ENCODE data around the gene MDM2.

MDM2 gene

GRCh38 chr12:68786929-68787328 lies 21.0 kb upstream of the MDM2 start (continued):
- no peak for TF ChIP-seq POU6F1 (CRISPR knock-in tag; IDR thresholded peaks at IDR 0.05; ENCODE audit: borderline replicate concordance, low read depth)
- no peak for TF ChIP-seq CSRNP3 (CRISPR knock-in tag; IDR thresholded peaks at IDR 0.05)
- no peak for TF ChIP-seq PPARA (CRISPR knock-in tag; IDR thresholded peaks at IDR 0.05; ENCODE audit: borderline replicate concordance)
- TF ChIP-seq ZNF8 (CRISPR knock-in tag; IDR thresholded peaks at IDR 0.05), result no peak
- no peak for TF ChIP-seq ESRRG (CRISPR knock-in tag; IDR thresholded peaks at IDR 0.05)
- no peak for TF ChIP-seq BACH2 (CRISPR knock-in tag; IDR thresholded peaks at IDR 0.05; ENCODE audit: borderline replicate concordance)
- no peak for TF ChIP-seq ZFP30 (CRISPR knock-in tag; IDR thresholded peaks at IDR 0.05)
- no peak for TF ChIP-seq ZNF565 (CRISPR knock-in tag; conservative IDR thresholded peaks at IDR 0.05; ENCODE audit: low read depth)
- no peak for TF ChIP-seq CREB5 (CRISPR knock-in tag; IDR thresholded peaks at IDR 0.05; ENCODE audit: low read depth)
- no peak for TF ChIP-seq CSDC2 (CRISPR knock-in tag; IDR thresholded peaks at IDR 0.05)

GRCh38 chr12:68788554-68789143 lies 19.3 kb upstream of the MDM2 start:
- ATAC-seq, result no peak
- TF ChIP-seq PATZ1 (CRISPR knock-in tag; IDR thresholded peaks at IDR 0.05; ENCODE audit: borderline replicate concordance), result no peak
- TF ChIP-seq ISL1 (CRISPR knock-in tag; IDR thresholded peaks at IDR 0.05), result no peak
- no peak for TF ChIP-seq OSR1 (CRISPR knock-in tag; IDR thresholded peaks at IDR 0.05)
- no peak for TF ChIP-seq CSDC2 (CRISPR knock-in tag; IDR thresholded peaks at IDR 0.05)
- TF ChIP-seq CREB5 (CRISPR knock-in tag; IDR thresholded peaks at IDR 0.05; ENCODE audit: low read depth), result no peak
- no peak for TF ChIP-seq ZNF8 (CRISPR knock-in tag; IDR thresholded peaks at IDR 0.05)
- no peak for TF ChIP-seq TSHZ2 (CRISPR knock-in tag; IDR thresholded peaks at IDR 0.05)
- TF ChIP-seq ZNF70 (CRISPR knock-in tag; IDR thresholded peaks at IDR 0.05), result no peak

GRCh38 chr12:68789144-68789878 lies 18.7 kb upstream of the MDM2 start:
- ATAC-seq, result no peak
- no peak for TF ChIP-seq CSDC2 (CRISPR knock-in tag; IDR thresholded peaks at IDR 0.05)
- no peak for TF ChIP-seq OSR1 (CRISPR knock-in tag; IDR thresholded peaks at IDR 0.05)
- no peak for TF ChIP-seq RARB (CRISPR knock-in tag; IDR thresholded peaks at IDR 0.05)
- no peak for TF ChIP-seq PPARA (CRISPR knock-in tag; IDR thresholded peaks at IDR 0.05; ENCODE audit: borderline replicate concordance)
